GM18502 (cell line): Measurements from ENCODE around the gene TTC22.
A peak's percentile ranks its signal among the peaks of the same experiment; 100 is the strongest.

Source experiments
- ATAC-seq: cut with Tn5 transposase; IDR thresholded peaks from one replicate; pipeline ENCODE4 v1.9.1; 2021; ENCODE audit warnings: mild to moderate bottlenecking; ENCODE audit not compliant: unreplicated experiment, poor library complexity

Gene TTC22

DNA sequence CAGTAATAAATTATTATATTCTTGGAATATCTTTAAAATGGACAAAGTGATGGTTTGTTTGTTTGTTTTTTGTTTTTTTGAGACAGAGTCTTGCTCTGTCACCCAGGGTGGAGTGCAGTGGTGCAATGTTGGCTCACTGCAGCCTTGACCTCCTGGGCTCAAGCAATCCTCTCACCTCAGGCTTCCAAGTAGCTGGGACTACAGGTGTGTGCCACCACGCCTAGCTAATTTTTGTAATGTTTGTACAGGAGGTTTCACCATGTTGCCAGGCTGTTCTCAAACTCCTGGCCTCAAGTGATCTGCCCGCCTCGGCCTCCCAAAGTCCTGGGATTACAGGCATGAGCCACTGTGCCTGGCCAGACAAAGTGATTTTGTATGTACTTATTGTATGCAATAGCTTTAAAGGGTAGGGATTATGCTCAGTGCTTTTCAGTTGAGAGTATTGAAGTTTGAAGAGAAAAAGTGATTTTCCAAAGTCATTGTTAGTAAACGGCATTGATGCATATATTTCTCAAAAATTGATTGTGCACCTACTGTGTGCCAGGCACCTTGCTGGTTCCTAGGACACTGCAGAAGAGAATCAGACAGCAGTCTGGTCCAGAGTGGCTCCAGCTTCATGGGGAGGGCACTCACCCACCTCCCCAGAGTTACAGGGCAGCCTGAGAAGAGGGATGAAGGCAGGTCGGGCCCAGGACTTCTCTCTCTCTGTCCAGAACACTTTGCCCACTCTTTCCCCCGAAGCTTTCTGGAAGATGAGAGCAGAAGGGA is 34.2 kb upstream of the TTC22 start:
- no peak for ATAC-seq

DNA sequence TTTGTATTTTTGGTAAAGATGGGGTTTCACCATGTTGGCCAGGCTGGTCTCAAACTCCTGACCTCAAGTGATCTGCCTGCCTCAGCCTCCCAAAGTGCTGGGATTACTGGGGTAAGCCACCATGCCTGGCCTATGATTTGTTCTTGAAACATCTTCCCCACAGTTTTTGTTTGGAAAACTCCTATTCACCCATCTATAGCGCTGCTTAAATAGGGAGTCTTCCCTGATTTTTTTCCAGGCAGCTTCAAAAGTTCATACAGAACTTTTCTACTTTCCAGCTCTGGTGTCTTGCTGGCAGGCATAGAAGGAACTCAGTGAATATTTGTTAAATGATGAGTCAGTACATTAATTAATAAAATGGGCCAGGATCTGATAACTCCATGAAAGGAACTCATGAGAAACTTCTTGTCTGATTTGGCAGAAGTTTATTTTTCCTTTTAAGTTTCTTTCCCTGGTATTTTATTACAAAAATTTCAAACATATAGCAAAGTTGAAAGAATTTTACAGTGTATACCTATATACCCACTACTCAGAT is 33.0 kb upstream of the TTC22 start:
- ATAC-seq, result no peak

DNA sequence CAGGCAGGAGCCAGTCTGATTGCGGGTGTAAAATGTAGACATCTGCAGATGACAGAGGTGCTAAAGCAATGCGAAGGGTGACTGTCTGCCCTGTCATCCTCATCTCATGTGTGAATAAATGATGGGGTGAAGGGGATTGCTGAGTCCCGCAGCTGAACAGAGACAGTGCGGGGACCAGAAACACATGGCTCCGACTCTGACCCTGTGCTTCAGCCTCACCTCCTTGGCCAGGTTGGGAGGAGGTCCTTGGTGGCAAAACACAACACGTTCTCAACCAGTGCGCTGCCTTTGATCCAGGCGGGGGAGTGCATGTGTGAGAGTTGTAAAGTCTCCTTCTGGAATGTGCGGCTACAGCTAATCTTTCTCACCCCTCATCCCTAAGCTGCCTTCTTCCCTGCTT is 32.0 kb upstream of the TTC22 start:
- ATAC-seq, result no peak

DNA sequence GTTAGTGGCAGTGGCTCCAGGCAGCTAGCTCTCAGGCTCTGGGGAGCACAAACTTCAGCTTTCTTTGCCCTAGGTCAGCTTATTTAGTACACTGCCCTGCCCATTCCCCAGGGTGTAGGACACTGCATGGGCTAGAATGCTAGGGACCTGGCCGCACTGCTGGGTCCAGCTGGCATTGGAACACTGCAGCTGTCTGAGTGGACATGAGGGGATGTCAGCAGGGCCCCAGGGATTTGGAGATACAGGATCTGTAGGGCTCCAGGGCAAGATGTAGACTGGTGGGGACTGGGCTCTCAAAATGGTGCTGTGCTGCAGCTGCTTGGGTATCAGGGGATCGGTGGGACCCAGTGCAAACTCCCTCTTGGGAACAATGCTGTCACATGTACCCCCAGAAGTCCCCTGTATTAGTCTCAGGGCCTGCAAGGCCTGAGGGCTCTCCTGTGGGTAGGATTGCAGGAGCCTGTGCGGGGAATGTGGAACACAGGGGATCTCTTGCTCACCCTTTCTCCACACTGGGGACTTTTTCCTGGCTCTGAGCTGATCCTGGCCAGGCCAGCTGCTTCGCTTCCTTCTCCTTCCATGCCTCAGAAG is 25.2 kb upstream of the TTC22 start:
- no peak for ATAC-seq

DNA sequence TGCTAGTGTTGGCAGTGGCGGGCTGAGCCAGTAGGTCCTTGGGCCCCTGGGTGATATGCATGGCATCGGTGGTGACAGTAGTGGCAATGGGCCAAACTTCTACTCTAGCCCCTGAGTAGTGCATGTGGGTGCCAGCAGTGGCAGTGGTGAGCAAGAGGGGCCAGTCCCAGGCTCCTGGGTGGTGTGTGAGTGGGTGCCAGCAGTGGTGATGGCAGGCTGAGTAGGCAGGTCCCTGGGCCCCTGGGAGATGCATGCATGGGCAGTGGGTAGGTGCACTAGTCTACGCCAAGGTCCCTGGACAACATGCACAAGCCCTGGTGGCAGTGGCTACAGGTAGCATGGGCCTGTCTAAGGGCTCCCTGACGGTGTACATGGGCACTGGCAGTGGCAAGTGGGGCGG is 24.6 kb upstream of the TTC22 start:
- ATAC-seq, result no peak

DNA sequence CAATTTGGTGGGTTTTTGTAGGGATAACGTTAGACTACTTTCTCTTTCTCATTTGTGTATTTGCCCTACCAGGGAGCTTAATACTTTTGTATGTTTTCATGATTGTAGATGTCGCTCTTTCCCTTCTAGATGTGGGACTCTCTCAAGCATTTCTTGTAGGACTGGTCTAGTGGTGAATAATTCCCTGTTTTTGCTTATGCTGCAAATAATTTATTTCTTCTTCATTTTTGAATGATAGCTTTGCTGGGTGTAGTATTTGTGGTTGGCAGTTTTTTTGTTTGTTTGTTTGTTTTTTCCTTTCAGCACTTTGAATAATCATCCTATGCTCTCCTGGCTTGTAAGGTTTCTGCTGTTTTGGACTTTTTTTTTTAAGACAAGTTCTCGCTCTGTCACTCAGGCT is 22.5 kb upstream of the TTC22 start:
- ATAC-seq, result no peak

DNA sequence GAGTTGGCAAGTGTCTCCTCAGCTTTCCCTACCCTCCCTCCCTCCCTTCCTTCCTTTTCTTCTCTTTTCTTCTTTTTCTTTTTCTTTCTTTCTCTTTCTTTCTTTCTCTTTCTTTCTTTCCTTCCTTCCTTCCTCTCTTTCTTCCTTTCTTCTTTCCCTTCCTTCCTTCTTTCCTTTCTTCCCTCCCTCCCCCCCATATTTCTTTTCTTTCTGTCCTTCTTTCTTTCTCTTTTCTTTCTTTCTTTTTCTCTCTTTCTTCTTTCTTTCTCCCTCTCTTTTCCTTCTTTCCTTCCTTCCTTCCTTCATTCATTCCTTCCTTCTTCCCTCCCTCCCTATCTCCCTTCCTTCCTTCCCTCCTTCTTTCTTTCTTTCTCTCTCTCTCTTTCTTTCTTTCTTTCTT is 18.6 kb upstream of the TTC22 start:
- ATAC-seq, result no peak

DNA sequence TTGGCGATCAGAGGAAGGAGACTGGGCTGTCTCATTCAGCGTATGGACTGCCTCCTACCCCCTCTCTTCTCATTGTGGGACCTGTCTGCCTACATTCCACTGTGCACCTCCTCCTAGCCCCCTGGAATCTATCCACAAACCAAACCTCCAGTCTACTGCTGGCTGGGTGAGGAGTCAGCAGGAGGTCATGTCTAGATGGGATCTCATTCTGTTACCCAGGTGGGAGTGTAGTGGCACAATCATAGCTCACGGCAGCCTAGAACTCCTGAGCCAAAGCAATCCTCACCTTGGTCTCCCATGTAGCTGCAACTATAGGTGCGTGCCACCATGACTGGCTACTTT is 18.0 kb upstream of the TTC22 start:
- no peak for ATAC-seq

DNA sequence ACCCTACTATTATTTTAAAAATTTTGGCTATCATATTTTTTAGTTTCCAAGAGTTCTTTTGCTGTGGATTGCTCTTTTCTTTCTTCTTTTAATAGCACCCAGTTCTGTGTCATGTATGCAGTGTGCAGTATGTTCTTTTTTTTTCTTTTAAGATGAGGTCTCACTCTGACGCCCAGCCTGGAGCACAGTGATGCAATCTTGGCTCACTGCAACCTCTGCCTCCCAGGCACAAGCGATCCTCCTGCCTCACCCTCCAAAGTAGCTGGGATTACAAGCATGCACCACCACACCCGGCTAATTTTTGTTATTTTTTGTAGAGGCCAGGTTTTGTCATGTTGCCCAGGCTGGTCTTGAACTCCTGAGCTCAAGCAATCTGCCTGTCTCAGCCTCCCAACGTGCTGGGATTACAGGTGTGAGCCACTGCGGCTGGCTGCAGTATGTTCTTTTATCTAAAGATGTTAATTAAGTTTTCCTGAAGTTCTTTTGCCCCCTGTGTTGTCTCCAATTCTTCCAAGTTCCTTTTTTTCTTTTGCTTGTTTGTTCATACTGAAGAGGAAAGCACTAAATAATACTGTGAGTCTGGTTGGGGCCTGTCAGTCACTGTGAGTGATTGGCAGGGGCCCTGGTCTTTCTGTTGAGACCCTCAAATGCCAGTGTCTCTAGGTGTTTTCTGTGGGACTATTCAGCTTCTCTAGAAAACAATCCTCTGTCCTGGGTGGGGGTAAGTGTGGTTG is 17.5 kb upstream of the TTC22 start:
- ATAC-seq, result no peak

DNA sequence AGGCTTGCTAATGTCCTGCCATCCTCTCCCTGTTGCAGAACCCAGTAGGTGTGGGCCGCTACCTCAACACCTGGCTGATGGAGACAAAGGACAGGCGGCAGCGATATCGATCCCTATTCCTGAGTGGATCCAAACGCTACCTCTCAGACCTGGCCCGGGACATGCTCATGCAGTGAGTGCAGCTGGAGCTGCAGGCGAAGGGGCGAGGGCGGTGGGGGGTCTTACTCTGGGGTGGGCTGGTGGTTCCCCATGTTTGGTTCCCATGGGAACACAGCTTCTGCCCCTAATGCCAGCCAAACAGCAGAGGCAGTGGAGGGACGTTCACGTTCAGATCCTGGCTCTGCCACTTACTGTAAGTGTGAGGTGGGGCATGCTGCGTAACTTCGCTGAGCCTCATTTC is 15.8 kb upstream of the TTC22 start:
- no peak for ATAC-seq

DNA sequence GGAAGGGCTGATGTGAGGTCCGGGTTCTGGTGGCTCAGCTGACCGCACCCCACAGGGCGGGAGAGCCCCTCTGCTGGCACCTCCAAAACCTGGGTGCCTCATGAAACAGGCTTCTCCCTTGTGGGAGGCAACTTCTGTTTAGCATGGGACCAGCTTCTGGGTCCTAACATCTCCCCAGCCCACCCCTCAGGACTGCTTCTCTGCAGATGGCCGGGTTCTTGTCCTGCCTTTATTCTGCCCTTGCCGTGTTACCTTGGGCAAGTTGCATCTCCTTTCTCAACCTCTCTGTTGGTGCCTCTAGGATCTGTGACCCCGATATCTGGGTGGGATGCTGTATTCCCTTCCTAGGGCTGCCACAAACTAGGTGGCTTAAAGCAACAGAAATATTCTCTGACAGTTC is 15.0 kb upstream of the TTC22 start:
- no peak for ATAC-seq

DNA sequence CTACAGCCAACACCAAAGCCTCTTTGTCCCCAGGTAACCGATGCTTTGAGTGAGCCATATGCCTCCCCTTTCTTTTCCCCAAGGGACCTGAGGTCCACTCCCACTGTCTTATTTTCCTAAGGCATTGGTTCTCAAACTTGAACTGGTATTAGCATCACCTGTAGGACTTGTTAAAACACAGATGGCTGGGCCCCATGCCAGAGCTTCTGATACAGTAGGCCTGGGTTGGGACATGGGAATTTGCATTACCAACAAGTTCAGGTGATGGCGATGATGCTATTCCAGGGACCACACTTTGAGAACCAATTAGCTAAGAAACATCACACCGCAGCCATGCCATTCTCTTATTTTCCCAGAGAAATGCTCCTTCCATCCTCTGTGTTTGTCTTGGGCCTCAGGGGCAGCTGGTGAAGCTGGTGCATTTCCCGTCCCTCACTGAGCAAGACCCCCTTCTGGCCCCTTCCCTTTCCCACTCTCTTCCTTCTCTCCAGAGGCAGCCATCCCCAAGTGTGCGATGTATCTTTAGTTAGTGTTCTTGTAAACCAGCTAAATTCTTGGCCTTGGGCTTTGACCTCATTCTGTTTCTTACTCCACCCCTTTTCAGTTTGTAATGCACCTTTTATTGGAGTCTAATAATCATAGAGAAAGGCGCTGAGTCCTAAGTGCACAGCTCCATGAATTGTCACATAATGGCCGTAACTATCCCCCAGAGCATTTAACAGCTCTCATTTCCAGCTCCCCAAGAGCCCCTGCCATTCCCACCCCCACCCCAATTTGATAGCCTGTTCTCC is 14.2 kb upstream of the TTC22 start:
- no peak for ATAC-seq

DNA sequence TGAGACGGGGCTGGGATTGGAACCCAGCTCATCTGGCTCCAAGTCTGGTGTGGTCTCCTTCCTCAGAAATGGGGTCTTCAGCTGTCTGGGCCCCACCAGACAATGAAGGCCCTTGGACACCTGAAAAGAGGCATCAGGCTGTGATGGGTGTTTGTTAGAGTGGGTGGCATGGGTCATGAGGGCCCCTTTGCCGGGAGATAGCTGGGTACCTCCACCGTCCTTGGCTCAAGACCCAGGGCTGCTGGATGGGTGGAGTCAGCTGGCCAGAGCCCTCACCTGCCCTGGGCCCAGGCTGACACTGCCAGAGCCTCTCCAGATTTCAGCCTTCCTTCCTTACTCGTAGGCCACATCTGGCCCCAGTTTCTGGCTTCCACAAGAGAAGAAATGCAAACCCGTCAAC is 13.4 kb upstream of the TTC22 start:
- ATAC-seq, result no peak

DNA sequence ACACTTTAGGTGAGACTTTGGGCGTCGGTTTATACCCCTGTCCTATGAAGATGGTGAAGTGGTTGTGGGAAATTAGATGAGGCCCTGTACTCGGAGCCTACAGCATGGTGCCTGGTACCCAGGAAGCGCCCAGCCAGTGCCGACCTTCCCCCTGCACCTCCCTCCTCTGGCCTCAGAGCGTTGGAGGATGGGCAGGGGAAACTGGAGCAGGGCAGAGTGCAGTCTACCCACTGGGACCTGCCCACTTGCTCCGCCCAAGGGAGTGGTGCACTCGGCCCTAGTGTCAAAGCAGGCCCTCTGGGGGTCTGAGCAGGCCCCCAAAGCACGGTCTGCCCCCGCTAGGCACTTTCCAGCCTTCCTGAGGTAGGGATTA is 13.0 kb upstream of the TTC22 start:
- ATAC-seq, result no peak

DNA sequence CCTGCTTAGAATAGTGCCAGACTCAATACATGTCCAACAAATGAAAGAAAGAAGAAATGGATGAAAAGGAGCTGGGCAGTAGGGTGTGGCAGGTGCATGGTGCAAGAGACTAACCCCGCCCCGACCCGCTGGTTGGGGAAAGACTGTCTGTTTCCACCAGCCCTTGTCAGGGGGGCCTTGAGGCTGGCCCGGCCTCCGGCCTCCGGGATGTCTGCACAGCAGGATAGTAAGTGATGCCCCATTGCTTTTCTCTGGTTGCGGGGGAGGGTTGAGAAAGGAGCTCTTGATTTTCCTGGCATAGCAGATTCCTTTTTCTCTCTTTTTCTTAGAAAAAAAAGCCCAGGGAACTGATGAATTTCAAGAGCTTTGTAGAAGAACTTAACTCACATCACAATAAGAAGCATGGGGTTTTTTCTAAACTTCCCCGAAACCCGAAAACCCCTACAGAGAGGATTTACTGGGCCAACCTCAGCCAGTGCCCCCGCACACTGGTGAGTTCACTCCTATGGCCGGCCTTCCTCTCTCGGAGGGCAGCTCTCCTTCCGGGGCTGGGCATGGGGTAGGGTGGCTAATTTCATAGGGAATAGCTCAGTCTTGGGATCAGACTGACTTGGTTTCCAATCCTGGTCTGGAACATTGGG is 12.5 kb upstream of the TTC22 start:
- ATAC-seq, result no peak

DNA sequence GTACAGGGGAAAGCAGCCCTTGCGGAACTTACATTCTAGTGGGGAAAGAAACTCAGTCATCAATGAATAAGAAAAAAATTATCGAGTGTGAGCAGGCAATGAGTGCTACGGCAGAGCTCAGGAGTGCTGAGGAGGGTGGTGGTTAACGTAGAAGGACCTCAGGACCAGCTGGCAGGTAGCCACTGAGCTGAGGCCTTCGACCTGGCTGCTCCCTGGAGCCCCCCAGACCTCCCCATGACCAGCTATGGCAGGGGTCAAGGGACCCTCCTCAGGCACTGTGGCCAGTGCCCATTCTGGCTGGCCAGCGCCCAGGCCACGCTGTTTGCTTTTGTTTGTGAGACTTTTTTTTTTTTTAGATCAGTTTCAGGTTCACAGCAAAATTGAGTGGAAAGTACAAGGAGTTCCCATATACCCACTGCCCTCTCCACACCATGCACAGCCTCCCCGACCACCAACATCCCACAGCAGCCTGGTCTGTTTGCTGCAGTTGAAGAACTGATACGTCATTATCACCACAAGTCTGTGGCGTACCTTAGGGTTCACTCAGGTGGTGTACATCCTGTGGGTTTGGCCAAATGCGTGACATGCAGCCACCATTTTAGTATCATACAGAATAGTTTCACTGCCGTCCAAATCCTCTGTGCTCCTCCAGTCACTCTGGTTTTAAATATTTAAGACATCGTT is 11.8 kb upstream of the TTC22 start:
- ATAC-seq, result peak; percentile 59

DNA sequence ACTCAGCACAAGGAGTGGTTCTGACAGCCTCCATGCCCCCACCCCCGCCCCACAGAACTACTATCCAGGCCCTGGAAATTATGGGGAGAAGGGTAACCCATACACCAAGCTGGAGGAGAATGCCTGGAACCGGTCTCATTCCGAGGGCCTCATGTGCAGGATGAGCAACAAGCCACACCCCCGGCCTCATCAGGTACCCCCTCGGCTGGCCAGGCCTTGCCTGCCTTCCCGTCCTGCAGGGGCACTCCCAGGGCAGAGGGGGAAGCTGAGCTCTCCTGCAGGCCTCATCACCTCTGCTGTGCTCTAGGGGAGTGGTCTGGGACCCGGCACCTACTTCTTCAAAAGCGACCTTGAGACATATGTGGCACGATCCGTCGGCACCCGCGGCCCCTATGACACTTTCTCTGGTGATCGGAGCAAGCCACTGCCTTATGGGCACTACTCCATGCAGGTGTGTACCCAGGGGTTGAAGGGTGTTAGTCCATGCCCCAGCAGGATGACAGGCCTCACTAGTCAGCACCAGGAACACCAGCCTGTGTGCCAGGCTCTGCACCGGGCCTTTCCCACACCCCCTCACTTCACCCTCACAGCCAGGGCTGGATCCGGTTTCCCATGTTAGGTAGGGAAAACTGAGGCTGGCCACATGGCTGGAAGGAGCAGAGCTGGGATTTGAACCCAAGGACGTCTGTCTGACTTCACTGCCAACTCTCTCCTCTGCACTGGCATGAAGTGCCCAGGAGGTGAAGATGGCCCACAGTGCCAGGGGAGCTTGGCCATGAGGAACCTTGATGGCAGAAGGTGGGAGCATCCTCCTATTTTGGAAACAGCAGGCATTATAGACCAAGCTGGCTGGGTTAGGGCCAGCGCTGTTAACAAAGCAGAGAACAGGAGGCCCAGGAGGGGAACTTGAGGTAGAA is 10.9 kb upstream of the TTC22 start:
- ATAC-seq, result no peak

DNA sequence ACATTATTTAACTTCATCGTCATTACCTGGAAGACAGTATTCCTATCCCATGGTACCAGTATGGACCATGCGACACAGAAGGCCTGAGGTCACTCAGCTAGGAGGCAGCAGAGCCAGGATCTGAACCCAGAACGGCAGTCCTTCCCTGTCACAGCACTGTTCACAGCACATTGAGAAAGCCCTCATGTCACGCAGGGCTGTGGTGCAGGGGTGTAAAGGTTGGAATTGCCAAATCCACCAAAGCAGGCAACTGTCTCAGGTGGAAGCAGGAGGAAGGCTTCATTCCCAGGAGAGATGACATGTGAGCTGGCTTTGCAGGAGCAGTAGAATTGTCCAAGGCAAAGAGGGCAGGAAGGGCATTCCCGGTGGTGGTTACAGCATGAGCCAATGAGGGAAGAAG is 9.9 kb upstream of the TTC22 start:
- ATAC-seq, result no peak
